Spleen (tissue), 7 donors: Measurements from ENCODE around the gene TRAFD1.

Experiments used
- CTCF ChIP-seq, 11 experiments: fragments of 200-600 bp in 7 of 11; fragments of 450-650 bp in 4 of 11; sonication (generic) in 4 of 11; IDR thresholded peaks in 8 of 11; conservative IDR thresholded peaks in 3 of 11; 1 replicate in 7 of 11; 2 replicates in 4 of 11; pipeline versions ENCODE4 v1.4.0 to v1.8.0; 2016 to 2021; ENCODE audit warnings: antibody characterized with exemption in 11 of 11, inconsistent platforms in 4 of 11, mild to moderate bottlenecking in 1 of 11
- POLR2A ChIP-seq, 3 donors: fragments of 450-650 bp; IDR thresholded peaks; one replicate each; pipeline ENCODE4 v1.5.1; 2017; ENCODE audit warnings: antibody characterized with exemption in 3 of 3, mild to moderate bottlenecking in 1 of 3
- POLR2AphosphoS5 ChIP-seq, 3 donors: sonication (generic); formaldehyde crosslinking; IDR thresholded peaks; one replicate each; pipeline ENCODE4 v1.5.1; 2017; ENCODE audit warnings: antibody characterized with exemption in 3 of 3
- donor health status: DM: no; HTN: no; CAD: no; lungs with moderate emphysema.
- donor health status: DM: no; HTN: no; CAD: no.
- donor health status: DM: no; HTN: no; CAD: no.

DNA sequence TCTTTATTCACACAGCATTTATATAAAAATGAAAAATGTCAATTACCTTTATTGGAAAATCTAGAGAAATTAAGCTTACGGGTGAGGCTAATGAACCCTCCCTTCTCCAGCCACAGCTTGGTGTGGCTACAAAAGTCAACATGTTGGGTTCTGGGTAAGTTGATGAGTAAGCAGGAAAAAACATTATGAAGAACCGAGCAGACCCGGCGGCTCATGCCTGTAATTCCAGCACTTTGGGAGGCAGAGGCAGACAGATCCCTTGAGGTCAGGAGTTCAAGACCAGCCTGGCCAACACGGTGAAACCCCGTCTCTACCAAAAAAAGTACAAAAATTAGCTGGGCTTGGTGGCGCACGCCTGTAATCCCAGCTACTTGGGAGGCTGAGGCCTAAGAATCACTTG lies 27.7 kb upstream of the TRAFD1 start:
- TF ChIP-seq POLR2A (IDR thresholded peaks at IDR 0.05) (no peak), CTCF (IDR thresholded peaks at IDR 0.05 in 8 of 11, conservative IDR thresholded peaks at IDR 0.05 in 3 of 11) (no peak), POLR2AphosphoS5 (IDR thresholded peaks at IDR 0.05) (no peak)
